ENCODE results near the gene AK4. TPM values are rescaled to one million over a fixed set of nuclear protein-coding genes. Genes with fewer than 3 reads are reported as not detected.

The AK4 gene
- total RNA-seq, 1 experiment from 2014 or later = 23.7 TPM

DNA sequence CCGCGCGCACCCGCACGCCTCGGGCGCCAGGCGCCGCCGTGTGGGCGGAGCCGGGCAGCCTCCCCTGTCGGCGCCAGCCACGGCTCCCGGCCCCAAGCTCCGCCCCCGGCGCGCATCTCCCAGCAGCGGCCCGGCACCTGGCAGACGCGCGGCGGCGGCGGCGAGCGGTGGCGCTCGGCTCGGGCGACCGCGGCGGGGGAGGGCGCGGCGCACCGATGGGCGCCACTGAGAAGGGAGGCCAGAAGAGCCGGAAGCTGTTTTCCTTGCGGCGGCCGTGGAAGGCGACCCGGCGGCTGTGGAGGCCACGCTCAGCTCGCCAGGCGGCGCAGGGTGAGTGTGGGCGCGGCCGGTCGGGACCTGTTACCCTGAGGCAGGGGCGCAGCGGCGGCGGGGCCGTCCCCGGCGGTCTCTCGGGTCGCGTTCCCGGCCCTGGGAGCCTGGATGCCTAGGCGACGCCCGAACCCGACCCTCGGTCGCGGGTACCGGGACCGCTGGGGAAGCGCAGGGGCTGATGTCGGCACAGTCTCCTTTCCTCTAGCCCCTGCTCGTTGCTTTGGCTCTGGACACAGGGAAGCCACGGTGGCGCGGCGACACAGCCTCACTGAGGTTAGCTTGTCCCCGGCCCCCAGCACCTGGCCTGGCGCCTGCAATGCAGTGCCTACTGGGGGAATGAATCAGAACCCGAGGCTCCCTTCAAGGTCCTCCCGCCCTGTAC is 106.5 kb downstream of the AK4 start:
- in situ Hi-C loops (cut with HindIII; ENCODE audit: low pct_unique_long_range_greater_than_20kb, low sequenced_read_pairs) = no loop called here

DNA sequence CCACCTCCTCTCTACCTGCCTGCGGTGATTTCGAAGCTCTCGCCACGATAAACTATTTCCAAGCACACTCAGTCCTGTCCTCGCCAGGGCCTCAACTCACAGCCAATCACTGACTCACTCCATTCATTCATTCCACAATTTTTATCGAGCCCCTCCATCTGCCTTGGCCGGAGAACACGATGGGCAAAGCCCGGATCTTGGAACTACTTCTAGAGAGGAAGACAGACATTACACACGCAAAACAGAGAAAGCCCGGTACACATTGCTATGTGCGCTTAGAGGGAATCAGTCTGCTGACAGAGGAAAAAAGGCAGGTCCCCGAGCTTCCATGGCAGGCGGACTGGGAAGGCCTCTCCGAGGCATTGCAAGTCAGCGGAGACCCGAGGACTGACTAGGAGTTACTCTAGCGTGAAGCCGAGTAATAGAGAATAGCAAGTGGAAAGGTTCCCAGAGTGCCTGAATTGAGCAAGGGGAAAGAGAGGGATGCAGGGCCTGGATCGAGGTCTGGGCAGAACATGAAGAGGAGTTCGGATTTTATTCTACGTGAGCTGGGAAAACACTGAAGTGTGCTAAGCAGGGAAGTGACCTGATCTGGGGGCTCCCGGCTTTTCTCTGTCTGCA is 107.1 kb downstream of the AK4 start:
- no peak for DNase-seq (ENCODE audit: low read depth, low spot score)
- in situ Hi-C loops (cut with HindIII; ENCODE audit: low pct_unique_long_range_greater_than_20kb, low sequenced_read_pairs) = no loop called here

More for the DNA sequence above, 106.5 kb downstream of the AK4 start:
- DNase-seq (ENCODE audit: low read depth, low spot score) = peak; percentile 50

DNA sequence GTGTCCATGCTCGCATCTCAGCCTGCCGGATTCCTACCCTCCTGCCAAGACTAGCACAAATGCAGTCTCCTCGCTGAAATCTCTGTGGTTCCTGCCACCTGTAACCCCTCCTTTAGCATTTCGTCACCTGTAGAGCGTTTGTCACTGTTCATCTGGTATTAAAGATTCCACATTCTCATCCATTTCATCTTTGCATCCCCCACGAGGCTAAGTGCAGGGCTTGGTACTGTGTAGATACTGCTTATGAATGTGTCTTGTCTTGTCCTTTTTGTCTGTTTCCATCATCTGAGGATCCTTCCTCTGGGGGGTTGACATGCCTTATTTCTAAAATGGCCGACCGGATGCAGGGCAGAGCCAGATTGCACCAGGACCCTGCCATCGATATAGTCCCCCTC is 107.7 kb downstream of the AK4 start:
- in situ Hi-C loops (cut with HindIII; ENCODE audit: low pct_unique_long_range_greater_than_20kb, low sequenced_read_pairs) = no loop called here

DNA sequence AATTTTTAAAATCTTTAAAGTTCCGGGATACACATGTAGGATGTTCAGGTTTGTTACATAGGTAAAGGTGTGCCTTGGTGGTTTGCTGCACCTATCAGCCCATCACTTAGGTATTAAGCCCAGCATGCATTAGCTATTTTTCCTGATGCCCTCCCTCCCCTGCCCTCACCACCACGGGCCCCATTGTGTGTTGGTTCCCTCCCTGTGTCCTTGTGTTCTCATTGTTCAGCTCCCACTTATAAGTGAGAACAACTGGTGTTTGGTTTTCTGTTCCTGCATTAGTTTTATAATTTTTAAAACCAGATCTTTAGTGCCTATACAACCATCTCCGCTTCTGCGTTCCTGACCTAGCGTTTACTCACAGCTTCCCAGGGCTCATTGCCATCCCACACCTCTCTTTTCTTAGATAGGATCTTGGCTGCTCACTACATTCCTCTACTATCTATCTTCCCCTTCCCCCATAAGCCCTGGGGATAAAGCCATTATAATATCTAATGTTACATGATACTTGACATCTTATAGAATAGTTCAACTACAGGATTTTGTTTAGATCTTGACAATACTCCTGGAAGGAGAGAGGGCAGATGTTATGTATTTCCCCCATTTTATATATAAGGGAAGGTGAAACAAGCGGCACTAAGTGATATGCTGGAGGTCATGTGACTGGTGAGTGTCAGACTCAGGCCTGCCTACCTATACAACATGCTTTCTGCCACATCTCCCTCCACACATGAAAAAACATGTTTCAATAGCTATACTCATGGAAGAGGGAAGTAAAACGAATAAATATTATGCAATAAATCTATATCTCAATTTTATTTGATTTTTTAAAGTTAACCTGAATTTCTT is 109.1 kb downstream of the AK4 start:
- DNase-seq (ENCODE audit: low read depth, low spot score) = no peak

More for the DNA sequence above, 107.7 kb downstream of the AK4 start:
- DNase-seq (ENCODE audit: low read depth, low spot score) = no peak

DNA sequence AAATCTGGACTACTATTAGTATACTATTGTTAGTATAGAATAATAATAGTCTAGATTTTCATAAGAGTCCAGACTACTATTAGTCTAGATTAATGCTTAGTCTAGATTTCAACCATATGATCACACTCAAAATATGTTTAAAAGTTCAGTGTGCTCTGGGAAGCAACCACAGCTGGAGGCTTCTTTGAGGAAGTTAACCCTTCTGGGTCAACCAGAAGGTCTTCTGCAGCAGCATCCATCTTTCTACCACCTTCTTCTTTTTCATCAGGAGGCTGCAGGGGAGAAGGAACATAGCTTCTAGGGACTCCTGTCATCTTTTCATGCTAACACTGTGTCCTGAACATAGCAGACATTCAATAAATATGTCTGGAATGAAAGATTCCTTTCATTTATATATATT is 110.1 kb downstream of the AK4 start:
- DNase-seq (ENCODE audit: low read depth, low spot score) = no peak
- in situ Hi-C loops (cut with HindIII; ENCODE audit: low pct_unique_long_range_greater_than_20kb, low sequenced_read_pairs) = no loop called here

More for the DNA sequence above, 109.1 kb downstream of the AK4 start:
- in situ Hi-C loops (cut with HindIII; ENCODE audit: low pct_unique_long_range_greater_than_20kb, low sequenced_read_pairs) = no loop called here

DNA sequence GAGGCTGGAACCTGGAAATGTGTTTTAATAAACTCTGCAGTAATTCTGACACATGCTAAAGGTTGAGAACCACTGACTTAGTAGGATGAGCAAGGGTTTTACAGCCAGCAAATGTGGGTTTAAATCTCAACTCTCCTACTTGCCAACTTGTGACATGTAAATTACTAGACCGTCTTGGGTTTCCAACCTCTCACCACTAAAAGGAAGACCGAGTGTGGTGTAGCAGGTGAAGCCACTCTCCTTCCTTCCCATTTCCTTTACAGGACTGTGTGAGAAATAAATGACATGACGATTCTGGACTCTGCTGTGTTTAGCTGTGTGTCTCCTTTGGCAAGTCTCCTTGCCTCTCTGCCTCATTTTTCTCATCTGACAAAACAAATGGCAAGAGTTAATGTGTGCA is 111.8 kb downstream of the AK4 start:
- no peak for DNase-seq (ENCODE audit: low read depth, low spot score)
- in situ Hi-C loops (cut with HindIII; ENCODE audit: low pct_unique_long_range_greater_than_20kb, low sequenced_read_pairs) = no loop called here

DNA sequence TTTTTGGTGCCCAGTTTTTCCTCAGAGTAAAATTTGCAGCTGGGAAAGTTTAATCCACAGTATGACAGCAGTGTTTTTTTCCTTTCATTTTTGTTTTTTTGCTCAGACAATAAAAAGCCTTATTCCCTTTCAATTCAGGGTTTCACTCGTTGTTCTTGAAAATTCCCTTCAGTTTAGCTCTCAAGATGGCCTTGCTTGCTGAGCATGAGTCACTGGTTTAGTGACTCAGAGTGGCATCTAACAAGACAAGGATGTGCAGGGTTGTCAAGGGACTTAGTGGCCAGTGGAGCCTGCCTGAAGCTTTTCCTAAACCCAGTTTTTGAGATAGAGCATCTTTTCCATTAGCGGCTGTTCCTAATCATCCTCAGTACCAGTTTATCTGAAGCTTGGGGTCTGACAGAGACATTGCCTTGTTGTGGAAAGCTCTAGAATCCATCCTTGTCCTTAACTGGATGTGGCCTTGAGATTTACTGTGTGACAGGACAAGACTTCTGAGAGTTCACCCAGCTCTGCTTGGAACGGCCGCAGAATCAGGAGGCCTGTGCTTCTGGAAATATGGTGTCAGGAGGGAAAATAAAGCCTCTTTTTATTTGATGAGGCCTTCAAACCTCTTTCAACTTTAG is 113.0 kb downstream of the AK4 start:
- in situ Hi-C loops (cut with HindIII; ENCODE audit: low pct_unique_long_range_greater_than_20kb, low sequenced_read_pairs) = no loop called here
- peak; percentile 38 for DNase-seq (ENCODE audit: low read depth, low spot score)

DNA sequence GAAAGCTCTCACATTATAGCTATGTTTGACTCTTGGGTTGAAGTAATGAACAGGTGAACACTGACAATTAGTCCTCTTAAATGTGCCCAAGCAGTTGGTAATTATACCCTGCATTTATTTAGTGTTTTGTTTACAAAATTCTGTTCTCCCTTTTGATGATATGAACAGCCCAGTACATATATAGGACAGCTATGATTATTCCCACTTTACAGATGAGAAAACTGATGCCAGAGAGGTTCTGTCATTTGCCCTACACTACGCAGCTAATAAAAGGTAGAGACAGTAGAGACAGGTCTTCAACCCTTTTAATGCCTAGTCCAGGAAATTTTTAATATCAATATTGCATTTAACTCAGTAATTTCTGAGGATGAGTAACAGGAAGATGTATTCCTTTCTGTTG is 115.3 kb downstream of the AK4 start:
- no peak for DNase-seq (ENCODE audit: low read depth, low spot score)
- in situ Hi-C loops (cut with HindIII; ENCODE audit: low pct_unique_long_range_greater_than_20kb, low sequenced_read_pairs) = no loop called here

DNA sequence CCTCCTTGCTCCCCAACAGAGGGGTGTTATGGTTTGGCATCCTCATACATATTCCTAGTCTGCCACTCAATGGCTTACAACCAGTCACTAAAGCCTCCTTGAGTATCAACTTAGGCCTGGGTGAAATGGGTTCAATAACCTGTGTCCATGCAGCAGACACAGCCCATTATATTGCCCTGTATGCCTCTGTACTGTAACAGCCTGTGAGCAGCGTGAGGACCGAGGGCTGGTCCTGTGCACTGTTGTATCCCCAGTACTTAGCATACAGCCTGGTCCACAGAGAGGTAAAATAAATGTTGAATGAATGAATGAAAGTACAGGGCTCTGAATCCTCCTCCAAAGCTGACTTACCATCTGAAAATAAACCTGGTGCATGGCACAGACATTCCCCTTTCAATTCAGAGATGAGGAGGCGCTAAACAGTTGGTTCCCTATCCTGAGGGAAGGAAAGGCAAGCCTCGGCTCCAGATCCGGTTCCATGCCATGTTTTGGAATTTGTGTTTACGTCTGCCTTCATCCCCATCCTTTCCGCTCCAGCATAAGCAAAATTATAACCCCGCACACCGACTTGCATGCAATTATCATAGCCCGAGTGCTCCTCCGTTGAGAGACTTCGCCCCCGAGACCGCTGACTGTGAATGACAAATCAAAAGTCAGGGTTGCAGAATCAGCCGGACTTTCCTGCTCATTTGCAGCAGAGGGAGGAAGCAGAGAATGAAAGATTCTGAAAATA is 116.4 kb downstream of the AK4 start:
- in situ Hi-C loops (cut with HindIII; ENCODE audit: low pct_unique_long_range_greater_than_20kb, low sequenced_read_pairs) = no loop called here
- peak; percentile 32 for DNase-seq (ENCODE audit: low read depth, low spot score)

DNA sequence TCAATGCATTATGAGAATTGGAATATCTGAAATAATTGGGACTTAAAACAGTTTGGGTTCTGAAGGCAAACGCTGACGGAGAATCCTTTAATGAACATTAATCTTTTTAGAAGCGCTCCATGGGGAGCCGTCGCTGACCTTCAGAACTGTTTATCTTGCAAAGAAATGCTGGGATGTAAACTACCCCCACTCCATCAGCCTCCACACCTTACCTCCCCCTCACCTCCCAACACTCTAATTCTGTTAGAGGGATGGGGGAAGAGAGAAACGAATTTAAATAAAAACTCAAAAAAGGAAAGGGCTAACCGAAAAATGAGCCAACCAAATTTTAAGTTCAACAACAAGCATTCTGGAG is 117.3 kb downstream of the AK4 start:
- in situ Hi-C loops (cut with HindIII; ENCODE audit: low pct_unique_long_range_greater_than_20kb, low sequenced_read_pairs) = no loop called here
- no peak for DNase-seq (ENCODE audit: low read depth, low spot score)

DNA sequence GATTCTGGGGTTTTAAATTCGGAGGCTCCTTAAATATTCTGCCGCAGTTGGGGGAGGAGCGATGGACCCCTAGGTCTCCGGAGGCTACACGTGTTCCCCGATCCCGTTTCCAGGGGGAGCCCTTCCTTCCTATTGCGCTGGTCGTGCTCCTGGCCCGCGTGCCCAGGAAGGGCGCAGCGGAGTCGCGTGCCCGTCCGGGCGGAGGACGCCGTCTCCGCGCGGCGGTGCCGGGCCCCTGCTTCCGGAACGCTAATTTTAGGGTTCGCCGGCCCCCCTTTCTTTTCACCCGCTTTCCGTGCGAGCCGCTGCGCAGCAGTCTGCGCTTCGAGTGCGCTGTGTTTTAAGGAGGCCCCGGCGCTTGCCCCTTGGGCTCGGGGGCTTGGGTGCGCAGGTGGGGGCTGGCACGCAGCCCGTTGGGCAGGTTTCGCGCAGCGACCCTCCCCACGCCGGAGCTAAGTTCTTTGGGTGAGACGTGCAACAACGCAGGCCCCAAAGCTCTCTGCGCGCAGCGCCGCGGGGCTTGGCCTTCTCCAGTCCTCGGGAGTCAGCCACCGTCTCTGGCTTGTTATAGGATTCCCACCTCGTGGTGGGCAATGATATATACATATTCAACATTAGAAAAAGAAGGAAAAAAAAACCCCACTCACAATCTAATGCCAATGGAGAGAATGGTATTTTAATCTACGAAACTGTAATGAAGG is 117.8 kb downstream of the AK4 start:
- in situ Hi-C loops (cut with HindIII; ENCODE audit: low pct_unique_long_range_greater_than_20kb, low sequenced_read_pairs) = no loop called here
- no peak for DNase-seq (ENCODE audit: low read depth, low spot score)

DNA sequence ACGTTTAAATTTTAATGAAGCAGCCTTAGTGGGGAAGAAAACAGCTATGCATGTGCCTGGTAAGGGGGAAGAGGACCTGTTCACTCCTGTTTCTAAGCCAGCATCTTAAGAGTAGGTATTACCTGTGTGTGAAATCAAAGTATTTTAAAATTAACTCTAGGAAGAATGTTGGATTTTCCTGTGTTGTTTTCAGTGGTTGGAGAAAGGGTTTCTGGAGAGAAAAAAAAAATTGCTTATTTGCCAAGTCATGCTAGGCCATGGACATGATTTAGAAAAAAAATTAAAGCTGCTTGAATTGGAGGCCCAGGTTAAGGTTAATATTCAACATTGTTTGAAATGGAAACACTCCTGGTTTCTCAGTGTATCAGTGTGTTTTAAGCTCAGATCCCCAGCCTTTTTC is 118.5 kb downstream of the AK4 start:
- in situ Hi-C loops (cut with HindIII; ENCODE audit: low pct_unique_long_range_greater_than_20kb, low sequenced_read_pairs) = no loop called here
- no peak for DNase-seq (ENCODE audit: low read depth, low spot score)

DNA sequence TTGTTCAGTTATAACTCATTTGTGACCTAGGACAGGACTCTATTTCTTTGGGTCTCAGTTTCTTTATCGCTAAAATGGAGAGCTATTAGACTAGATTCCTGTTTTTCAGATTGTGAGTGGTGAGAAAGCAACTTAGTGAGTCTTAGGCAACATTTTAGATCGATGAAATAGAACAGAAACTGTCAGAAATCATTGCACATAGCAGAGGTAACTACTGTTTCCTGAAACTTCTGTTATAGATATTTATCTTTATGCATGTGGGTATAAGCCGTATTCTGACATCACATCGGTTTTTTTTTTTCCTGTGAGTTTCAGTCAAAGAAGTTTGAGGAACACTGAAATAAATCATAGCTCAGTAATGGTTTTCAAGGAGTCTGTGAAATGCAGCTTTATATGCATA is 119.3 kb downstream of the AK4 start:
- no peak for DNase-seq (ENCODE audit: low read depth, low spot score)
- in situ Hi-C loops (cut with HindIII; ENCODE audit: low pct_unique_long_range_greater_than_20kb, low sequenced_read_pairs) = no loop called here

DNA sequence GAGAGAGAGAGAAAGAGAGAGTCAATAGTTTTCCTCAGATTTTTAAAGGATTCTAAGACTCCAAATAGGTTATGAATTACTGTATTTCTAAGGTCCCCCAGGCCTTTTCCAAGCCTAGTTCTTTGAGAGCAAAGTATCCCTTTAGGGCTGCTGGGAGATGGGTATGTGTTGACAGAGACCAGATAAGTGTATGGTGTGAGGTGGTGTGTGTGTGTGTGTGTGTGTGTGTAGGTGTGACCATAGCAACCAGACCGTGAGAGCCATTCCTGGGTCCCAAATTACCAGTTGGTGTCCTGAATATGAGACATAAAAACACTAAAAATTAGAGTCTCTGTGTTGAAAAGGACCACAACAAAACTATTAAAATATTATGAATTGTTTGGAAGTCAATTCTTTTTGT is 119.7 kb downstream of the AK4 start:
- in situ Hi-C loops (cut with HindIII; ENCODE audit: low pct_unique_long_range_greater_than_20kb, low sequenced_read_pairs) = no loop called here
- DNase-seq (ENCODE audit: low read depth, low spot score) = no peak

DNA sequence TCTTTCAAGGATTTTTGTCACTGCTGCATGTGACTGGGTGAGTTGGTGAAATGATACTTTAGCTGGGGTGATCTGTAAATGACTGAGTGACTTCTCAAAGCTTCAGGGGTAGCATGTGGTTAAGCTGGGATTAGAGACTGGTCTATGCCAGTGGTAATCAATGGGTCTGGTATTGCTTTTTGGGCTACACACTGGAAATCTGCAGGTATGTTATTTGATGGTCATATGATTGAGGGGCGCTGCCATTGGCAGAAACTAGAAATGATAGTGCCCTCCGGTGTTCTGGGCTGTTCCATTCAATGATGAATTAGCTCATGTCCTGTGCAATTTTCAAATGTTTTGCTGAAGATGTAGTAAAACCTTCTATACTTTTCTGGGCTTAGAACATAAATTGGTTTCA is 121.6 kb downstream of the AK4 start:
- in situ Hi-C loops (cut with HindIII; ENCODE audit: low pct_unique_long_range_greater_than_20kb, low sequenced_read_pairs) = no loop called here
- DNase-seq (ENCODE audit: low read depth, low spot score) = no peak

DNA sequence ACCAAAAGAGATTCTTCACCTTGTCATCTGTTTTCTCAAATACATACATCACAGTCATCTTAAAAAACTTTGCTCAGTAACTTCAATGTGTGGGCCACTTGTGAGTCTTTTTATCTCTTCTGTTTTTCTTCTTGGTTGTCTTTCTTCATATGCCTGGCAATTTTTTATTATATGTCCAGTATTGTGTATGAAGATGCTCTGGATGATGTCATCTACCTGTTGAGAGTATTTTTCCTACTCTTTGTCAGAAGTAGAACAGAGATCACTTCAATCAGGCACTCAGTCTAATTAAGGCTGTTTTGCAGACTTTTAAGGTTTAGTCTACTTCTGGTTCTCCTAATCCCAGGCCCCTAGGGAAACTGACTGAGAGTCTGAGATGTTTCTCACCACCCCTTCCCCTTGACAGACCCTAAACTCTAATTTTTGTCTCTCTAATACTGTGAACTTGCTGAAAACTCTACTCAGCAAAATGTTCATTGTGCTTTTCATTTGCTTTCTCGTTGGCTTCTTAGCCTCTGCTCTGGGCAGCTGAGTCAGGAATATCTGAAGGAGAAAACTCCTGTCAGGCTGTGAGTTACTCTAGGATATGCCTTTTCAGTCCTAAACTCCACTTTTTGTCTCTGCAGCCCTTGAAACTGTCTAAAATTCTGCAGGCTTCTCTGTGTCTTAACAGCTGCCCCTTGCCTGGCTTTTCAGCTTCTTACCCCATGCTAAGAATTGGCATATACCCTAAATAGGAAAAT is 128.4 kb downstream of the AK4 start:
- DNase-seq (ENCODE audit: low read depth, low spot score) = no peak
- in situ Hi-C loops (cut with HindIII; ENCODE audit: low pct_unique_long_range_greater_than_20kb, low sequenced_read_pairs) = no loop called here

Measured in SK-MEL-5 (cell line).